WTC11 (cell line): ENCODE data around the gene FOXJ3. TPM values are rescaled to one million over a fixed set of nuclear protein-coding genes. Genes with fewer than 3 reads are reported as not detected.

Experiments
- ATAC-seq: fragments of 200-7000 bp; cut with Tn5 transposase; 2 replicates; pipeline ENCODE4 v1.10.0; 2021; ENCODE audit warnings: mild to moderate bottlenecking, moderate library complexity
- CTCF ChIA-PET: fragments of 300-600 bp; sonication (Branson Sonifier 250); formaldehyde crosslinking; loops from one replicate; lab custom pipeline; 2021; ENCODE audit warnings: antibody characterized with exemption; lab: Charles Lee
- POLR2A ChIA-PET: fragments of 350-600 bp; sonication (Branson Sonifier 250); formaldehyde crosslinking; loops from one replicate; lab custom pipeline; 2021; ENCODE audit warnings: antibody characterized with exemption; lab: Charles Lee
- DNase-seq: peaks from one replicate; pipeline ENCODE4 v3.0.0; 2021; ENCODE audit warnings: low spot score
- H3K27ac Mint-ChIP-seq: 2 replicates; pipeline ENCODE4 v1.8.0; 2021; ENCODE audit warnings: mixed read lengths
- H3K27me3 Mint-ChIP-seq: 2 replicates; pipeline ENCODE4 v1.8.0; 2021; ENCODE audit warnings: low read depth, mild to moderate bottlenecking, moderate library complexity, mixed read lengths
- H3K36me3 Mint-ChIP-seq: 2 replicates; pipeline ENCODE4 v1.8.0; 2021; ENCODE audit warnings: mixed read lengths
- H3K4me1 Mint-ChIP-seq: 2 replicates; pipeline ENCODE4 v1.8.0; 2022; ENCODE audit warnings: mixed read lengths
- H3K4me3 Mint-ChIP-seq: 2 replicates; pipeline ENCODE4 v1.8.0; 2021; ENCODE audit warnings: mild to moderate bottlenecking, moderate library complexity, mixed read lengths
- H3K9me3 Mint-ChIP-seq: 2 replicates; pipeline ENCODE4 v1.8.0; 2021; ENCODE audit warnings: mixed read lengths
- ARID4B ChIP-seq: sonication (generic); formaldehyde crosslinking; IDR thresholded peaks from 2 replicates; pipeline ENCODE4 v1.8.0; 2023; ENCODE audit warnings: missing genetic modification reagents, mild to moderate bottlenecking, borderline replicate concordance
- ATF2 ChIP-seq: sonication (generic); formaldehyde crosslinking; IDR thresholded peaks from 2 replicates; pipeline ENCODE4 v1.8.1; 2022; ENCODE audit warnings: low read depth, missing genetic modification reagents, borderline replicate concordance
- E2F5 ChIP-seq: sonication (generic); formaldehyde crosslinking; IDR thresholded peaks from 2 replicates; pipeline ENCODE4 v1.8.1; 2022; ENCODE audit warnings: mild to moderate bottlenecking, moderate library complexity, missing genetic modification reagents
- EMX1 ChIP-seq: fragments of 250-450 bp; sonication (Bioruptor Pico); IDR thresholded peaks from 2 replicates; pipeline ENCODE4 v1.8.0; 2021; ENCODE audit warnings: mild to moderate bottlenecking
- FOXP1 ChIP-seq: sonication (generic); formaldehyde crosslinking; IDR thresholded peaks from 2 replicates; pipeline ENCODE4 v1.8.0; 2022; ENCODE audit warnings: missing genetic modification reagents, mild to moderate bottlenecking, moderate library complexity, borderline replicate concordance
- HMGXB4 ChIP-seq: sonication (generic); formaldehyde crosslinking; IDR thresholded peaks from 2 replicates; pipeline ENCODE4 v1.8.1; 2023; ENCODE audit warnings: mild to moderate bottlenecking, moderate library complexity, missing genetic modification reagents
- JAZF1 ChIP-seq: fragments of 250-450 bp; sonication (Bioruptor Pico); IDR thresholded peaks from 2 replicates; pipeline ENCODE4 v1.9.0; 2021; ENCODE audit warnings: moderate library complexity, mild to moderate bottlenecking, inconsistent platforms
- KAT7 ChIP-seq: sonication (generic); formaldehyde crosslinking; IDR thresholded peaks from 2 replicates; pipeline ENCODE4 v1.8.1; 2023; ENCODE audit warnings: missing genetic modification reagents, mild to moderate bottlenecking, borderline replicate concordance
- MLX ChIP-seq: sonication (generic); formaldehyde crosslinking; IDR thresholded peaks from 2 replicates; pipeline ENCODE4 v1.8.1; 2023; ENCODE audit warnings: mild to moderate bottlenecking, missing genetic modification reagents, moderate library complexity
- NR2C2 ChIP-seq: sonication (generic); formaldehyde crosslinking; IDR thresholded peaks from 2 replicates; pipeline ENCODE4 v1.8.0; 2022; ENCODE audit warnings: mild to moderate bottlenecking, missing genetic modification reagents
- OVOL2 ChIP-seq: fragments of 250-450 bp; sonication (Bioruptor Pico); IDR thresholded peaks from 2 replicates; pipeline ENCODE4 v1.9.0; 2021; ENCODE audit warnings: mild to moderate bottlenecking, borderline replicate concordance
- SP1 ChIP-seq: sonication (generic); formaldehyde crosslinking; conservative IDR thresholded peaks from 2 replicates; pipeline ENCODE4 v1.8.1; 2022; ENCODE audit warnings: missing genetic modification reagents
- USF2 ChIP-seq: sonication (generic); formaldehyde crosslinking; IDR thresholded peaks from 2 replicates; pipeline ENCODE4 v1.8.1; 2023; ENCODE audit warnings: mild to moderate bottlenecking, missing genetic modification reagents, moderate library complexity
- ZMAT4 ChIP-seq: fragments of 250-450 bp; sonication (Bioruptor Pico); IDR thresholded peaks from 2 replicates; pipeline ENCODE4 v1.9.0; 2021; ENCODE audit warnings: mild to moderate bottlenecking
- ZNF138 ChIP-seq: sonication (generic); formaldehyde crosslinking; conservative IDR thresholded peaks from 2 replicates; pipeline ENCODE4 v1.8.1; 2022; ENCODE audit warnings: mild to moderate bottlenecking, moderate library complexity, missing genetic modification reagents
- ZNF317 ChIP-seq: sonication (generic); formaldehyde crosslinking; IDR thresholded peaks from 2 replicates; pipeline ENCODE4 v1.8.1; 2023; ENCODE audit warnings: low read depth, mild to moderate bottlenecking, moderate library complexity, missing genetic modification reagents, borderline replicate concordance
- total RNA-seq: library from RNA; stranded (reverse); gene quantifications from 3 replicates; pipeline ENCODE4 v1.2.3, GENCODE V29; 2021

FOXJ3 gene
- total RNA-seq, 1 experiment from 2014 or later, result 43.3 TPM

GRCh38 chr1:42189931-42190853 lies 144.8 kb downstream of the FOXJ3 start:
- ATAC-seq (no peak), DNase-seq (no peak)
- Mint-ChIP-seq H3K9me3 (no peaks in the 10 kb centered on the region), H3K4me3 (no peak overlapping the region), H3K36me3 (peaks cover 21% of the 10 kb centered on the region), H3K27ac (peak overlapping the region; percentile 48; the same call in 1 of the 2 replicates), H3K4me1 (no peaks in the 10 kb centered on the region), H3K27me3 (no peaks in the 10 kb centered on the region)
- TF ChIP-seq SP1 (CRISPR knock-in tag), result no peak
- TF ChIP-seq E2F5 (CRISPR knock-in tag), result no peak
- no peak for TF ChIP-seq ZMAT4 (CRISPR knock-in tag)
- no peak for TF ChIP-seq ATF2 (CRISPR knock-in tag)
- TF ChIP-seq USF2 (CRISPR knock-in tag), result no peak
- no peak for TF ChIP-seq JAZF1 (CRISPR knock-in tag)
- POLR2A ChIA-PET, result no interaction called here
- CTCF ChIA-PET, result interaction anchor here (2.5 kb wide), 1 partner anchor 16 kb away, joined by 9 read pairs; no protein-coding TSS in a partner anchor

GRCh38 chr1:42186152-42186551 lies 148.9 kb downstream of the FOXJ3 start:
- H3K4me1 Mint-ChIP-seq, result peaks cover 8% of the 10 kb centered on the region
- H3K9me3 Mint-ChIP-seq, result no peaks in the 10 kb centered on the region
- no peak for DNase-seq
- ATAC-seq, result no peak
- H3K27ac Mint-ChIP-seq, result no peak overlapping the region; the same call in 1 of the 2 replicates
- no peaks in the 10 kb centered on the region for H3K27me3 Mint-ChIP-seq
- peaks cover 17% of the 10 kb centered on the region for H3K36me3 Mint-ChIP-seq
- TF ChIP-seq NR2C2 (CRISPR knock-in tag) (no peak), EMX1 (CRISPR knock-in tag) (no peak), OVOL2 (CRISPR knock-in tag) (no peak), ZNF138 (no peak), KAT7 (no peak), FOXP1 (no peak), MLX (CRISPR knock-in tag) (no peak), ZNF317 (no peak), ARID4B (CRISPR knock-in tag) (no peak), HMGXB4 (CRISPR knock-in tag) (no peak)
- H3K4me3 Mint-ChIP-seq, result no peak overlapping the region
- ChIA-PET POLR2A (no interaction called here), CTCF (interaction anchor here (1.2 kb wide), 1 partner anchor 13 kb away, joined by 7 read pairs; no protein-coding TSS in a partner anchor)
